Upper lobe of right lung (tissue), 1 donor: ENCODE data around the gene BCL11B. TPM values are rescaled to one million over a fixed set of nuclear protein-coding genes. Genes with fewer than 3 reads are reported as not detected.
A peak's percentile ranks its signal among the peaks of the same experiment; 100 is the strongest.

Experiments used
- ATAC-seq: fragments of 200-7000 bp; cut with Tn5 transposase; one replicate; pipeline ENCODE4 v1.9.1; 2020; ENCODE audit warnings: mild to moderate bottlenecking, moderate library complexity
- DNase-seq: peaks from one replicate; pipeline ENCODE4 v3.0.0-alpha.2; 2020
- H3K27ac ChIP-seq: fragments of 200-600 bp; one replicate; pipeline ENCODE4 v1.8.0; 2022
- H3K27me3 ChIP-seq: fragments of 200-600 bp; one replicate; pipeline ENCODE4 v1.8.0; 2022; ENCODE audit warnings: mild to moderate bottlenecking
- H3K36me3 ChIP-seq: fragments of 200-600 bp; one replicate; pipeline ENCODE4 v1.8.0; 2022
- H3K4me1 ChIP-seq: fragments of 200-600 bp; one replicate; pipeline ENCODE4 v1.8.0; 2022
- H3K4me3 ChIP-seq: fragments of 200-600 bp; one replicate; pipeline ENCODE4 v1.8.0; 2022; ENCODE audit warnings: mild to moderate bottlenecking
- H3K9me3 ChIP-seq: fragments of 200-600 bp; one replicate; pipeline ENCODE4 v1.8.0; 2022
- CTCF ChIP-seq: fragments of 200-600 bp; IDR thresholded peaks from one replicate; pipeline ENCODE4 v1.8.0; 2022; ENCODE audit warnings: antibody characterized with exemption
- intact Hi-C: fragments of 100-400 bp; cut with DNase I; formaldehyde crosslinking; loops from one replicate; pipeline ENCODE4 v1.11.0; 2022
- total RNA-seq: library from RNA; stranded (reverse); fragmentation: NEBNext Ultra II Directional; extraction: Animal tissue kit (Norgen Biotek cat#: 25700); gene quantifications from one replicate; pipeline ENCODE4 v1.2.1, GENCODE V29; 2021
- donor health status: DM: no; HTN: yes; CAD: no; lungs with severe emphysema.

The BCL11B gene
- total RNA-seq, 1 donor from 2014 or later = 2.4 TPM

GRCh38 chr14:99289394-99290189 lies 17.6 kb upstream of the BCL11B start:
- Histone ChIP-seq H3K27ac (no peak overlapping the region), H3K4me1 (no peaks in the 10 kb centered on the region), H3K36me3 (no peaks in the 10 kb centered on the region), H3K4me3 (no peak overlapping the region), H3K9me3 (no peaks in the 10 kb centered on the region), H3K27me3 (no peaks in the 10 kb centered on the region)
- no peak for DNase-seq
- intact Hi-C loops = no loop called here
- TF ChIP-seq CTCF = no peak
- no peak for ATAC-seq

GRCh38 chr14:99288948-99289347 lies 17.0 kb upstream of the BCL11B start:
- Histone ChIP-seq H3K4me1 (no peaks in the 10 kb centered on the region), H3K9me3 (no peaks in the 10 kb centered on the region), H3K27ac (no peak overlapping the region), H3K4me3 (no peak overlapping the region), H3K27me3 (no peaks in the 10 kb centered on the region), H3K36me3 (no peaks in the 10 kb centered on the region)
- TF ChIP-seq CTCF = no peak
- no peak for DNase-seq
- intact Hi-C loops = no loop called here
- ATAC-seq = no peak

GRCh38 chr14:99287269-99287942 lies 15.4 kb upstream of the BCL11B start:
- Histone ChIP-seq H3K4me1 (no peaks in the 10 kb centered on the region), H3K4me3 (no peak overlapping the region), H3K9me3 (no peaks in the 10 kb centered on the region), H3K27me3 (no peaks in the 10 kb centered on the region), H3K27ac (no peak overlapping the region), H3K36me3 (no peaks in the 10 kb centered on the region)
- DNase-seq = no peak
- ATAC-seq = peak; percentile 60
- intact Hi-C loops = no loop called here
- TF ChIP-seq CTCF = no peak

- Histone ChIP-seq H3K27me3 (peaks cover 2% of the 10 kb centered on the region), H3K9me3 (no peaks in the 10 kb centered on the region), H3K27ac (no peak overlapping the region), H3K4me3 (no peak overlapping the region), H3K4me1 (no peaks in the 10 kb centered on the region), H3K36me3 (no peaks in the 10 kb centered on the region)
- ATAC-seq (no peak), DNase-seq (no peak)
- intact Hi-C loops = no loop called here
- no peak for TF ChIP-seq CTCF
Measured at GRCh38 chr14:99286761-99287160, 14.8 kb upstream of the BCL11B start.

GRCh38 chr14:99284254-99285004 lies 12.4 kb upstream of the BCL11B start:
- no peaks in the 10 kb centered on the region for H3K36me3 ChIP-seq
- H3K27me3 ChIP-seq = peaks cover 14% of the 10 kb centered on the region

More at GRCh38 chr14:99284254-99285004, 12.4 kb upstream of the BCL11B start:
- no peak for TF ChIP-seq CTCF
- Histone ChIP-seq H3K9me3 (no peaks in the 10 kb centered on the region), H3K4me1 (no peaks in the 10 kb centered on the region), H3K4me3 (no peak overlapping the region), H3K27ac (no peak overlapping the region)
- ATAC-seq = no peak
- DNase-seq = no peak
- intact Hi-C loops = no loop called here
